NOMO-1 treated with dmso at 0.1 percent for 144 hours (cell line): ENCODE data around the gene XKR3.
"Not testable (repeated sequence)": the region's sequence is repeated elsewhere in the genome, so short reads cannot be mapped to it uniquely, and the experiment has no call there.

Experiments
- DNase-seq: peaks from one replicate; lab custom pipeline; 2025; ENCODE audit not compliant: unreplicated experiment; lab: John Stamatoyannopoulos, UW

XKR3 gene

DNA sequence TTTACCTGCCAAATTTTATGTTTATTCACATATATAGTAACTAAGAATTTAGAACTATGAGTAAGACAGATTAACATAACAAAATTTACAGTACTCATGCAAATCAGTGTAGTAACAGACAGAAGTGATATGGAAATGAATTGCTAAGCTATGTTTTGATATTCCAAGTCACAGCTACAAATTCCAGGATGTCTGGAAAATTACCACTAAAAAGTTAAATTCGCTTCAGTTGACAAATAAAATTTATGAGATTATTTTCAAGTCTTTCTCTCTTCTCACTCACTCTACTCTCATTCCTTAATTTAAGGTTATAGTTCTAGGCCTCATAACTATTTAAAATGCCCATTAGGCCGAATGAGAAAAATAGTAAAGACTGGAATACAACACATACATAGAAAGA lies 18.1 kb downstream of the XKR3 start:
- no peak for DNase-seq

DNA sequence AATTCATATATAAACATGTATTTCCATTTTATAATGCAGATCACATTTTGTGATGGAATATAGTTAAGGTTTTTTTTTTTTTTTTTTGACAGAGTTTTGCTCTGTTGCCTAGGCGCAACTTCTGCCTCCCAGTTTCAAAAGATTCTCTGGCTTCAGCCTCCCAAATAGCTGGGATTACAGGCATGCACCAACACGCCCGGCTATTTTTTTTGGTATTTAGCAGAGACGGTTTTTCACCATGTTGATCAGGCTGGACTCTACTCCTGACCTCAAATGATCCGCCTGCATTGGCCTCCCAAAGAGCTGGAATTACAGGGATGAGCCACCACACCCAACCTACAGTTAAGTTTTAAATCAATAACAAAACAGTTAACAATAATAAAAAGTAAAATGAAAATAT lies 18.8 kb downstream of the XKR3 start:
- no peak for DNase-seq

DNA sequence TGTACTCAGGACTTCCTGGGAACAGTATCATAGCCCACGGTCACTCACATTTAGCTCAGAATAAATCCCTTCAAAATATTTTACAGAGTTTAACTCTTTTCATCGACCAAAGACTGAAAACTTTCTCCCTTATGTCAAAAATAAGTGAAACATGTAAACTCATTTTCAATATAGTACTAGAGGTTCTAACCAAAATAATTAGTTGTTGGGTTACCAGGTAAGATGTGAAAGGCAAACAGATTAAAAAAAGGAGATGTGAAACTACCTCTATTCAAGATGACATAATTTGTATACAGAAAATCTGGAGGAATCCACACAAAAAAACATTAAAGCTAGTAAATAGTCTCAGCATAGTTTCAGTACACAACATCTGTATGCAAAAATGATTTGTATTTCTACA lies 20.3 kb downstream of the XKR3 start:
- DNase-seq: no peak

DNA sequence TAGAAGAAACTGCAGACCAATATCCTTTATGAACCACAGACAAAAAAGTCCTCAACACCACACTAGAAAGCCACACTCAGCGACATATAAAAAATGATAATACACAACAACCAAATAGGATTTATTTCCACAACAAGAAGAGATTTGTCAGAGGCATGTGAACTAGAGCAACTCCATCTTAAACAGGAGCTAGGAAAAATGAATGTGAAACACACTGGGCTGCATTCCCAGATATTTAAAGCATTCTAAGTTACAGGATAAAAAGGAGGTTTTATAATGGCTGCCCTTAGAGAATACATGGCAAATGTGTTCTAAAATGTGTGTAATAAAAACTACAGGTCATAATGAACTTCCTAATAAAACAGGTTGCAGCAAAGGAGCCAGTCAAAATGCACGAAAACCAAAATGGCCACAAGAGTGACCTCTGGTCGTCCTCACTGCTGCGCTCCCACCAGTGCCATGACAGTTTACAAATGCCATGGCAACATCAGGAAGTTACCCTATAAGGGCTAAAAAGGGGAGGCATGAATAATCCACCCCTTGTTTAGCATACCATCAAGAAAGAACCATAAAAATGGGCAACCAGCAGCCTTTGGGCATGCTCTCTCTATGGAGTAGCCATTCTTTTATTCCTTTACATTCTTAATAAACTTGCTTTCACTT lies 21.8 kb downstream of the XKR3 start:
- no peak for DNase-seq

DNA sequence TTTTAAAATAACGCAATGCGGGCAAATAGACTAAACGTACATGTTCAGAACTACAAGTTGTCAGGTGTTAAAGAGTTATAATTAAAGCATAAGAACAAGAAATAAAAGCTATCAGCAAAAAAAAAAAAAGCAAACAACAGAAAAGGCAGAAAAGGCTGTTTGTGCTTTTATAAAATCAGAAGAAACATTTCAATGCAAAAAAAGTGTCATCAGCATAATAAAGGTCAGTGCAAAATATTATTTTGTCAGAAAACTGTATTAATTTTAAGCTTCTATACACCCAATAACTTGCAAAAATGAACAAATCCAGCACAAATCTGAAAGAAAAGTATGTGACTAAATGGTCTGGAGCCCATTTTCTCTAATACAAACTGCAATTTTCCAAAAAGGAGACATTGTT lies 23.6 kb downstream of the XKR3 start:
- no peak for DNase-seq

DNA sequence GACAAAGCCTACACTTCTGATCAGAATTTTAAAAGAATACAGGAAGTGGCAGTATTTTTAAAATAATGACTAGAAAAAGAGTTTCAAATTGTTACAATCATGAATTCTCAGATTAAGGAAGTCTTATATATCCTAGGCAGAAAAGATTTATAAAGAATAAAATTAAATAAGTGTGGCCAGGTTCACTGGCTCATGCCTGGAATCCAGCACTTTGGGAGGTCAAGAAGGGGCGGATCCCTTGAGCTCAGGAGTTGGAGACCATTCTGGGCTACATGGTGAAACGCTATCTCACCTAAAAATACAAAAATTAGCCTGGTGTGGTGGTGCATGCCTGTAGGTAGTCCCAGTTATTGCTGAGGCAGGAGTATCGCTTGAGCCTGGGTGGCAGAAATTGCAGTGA lies 24.1 kb downstream of the XKR3 start:
- no peak for DNase-seq

DNA sequence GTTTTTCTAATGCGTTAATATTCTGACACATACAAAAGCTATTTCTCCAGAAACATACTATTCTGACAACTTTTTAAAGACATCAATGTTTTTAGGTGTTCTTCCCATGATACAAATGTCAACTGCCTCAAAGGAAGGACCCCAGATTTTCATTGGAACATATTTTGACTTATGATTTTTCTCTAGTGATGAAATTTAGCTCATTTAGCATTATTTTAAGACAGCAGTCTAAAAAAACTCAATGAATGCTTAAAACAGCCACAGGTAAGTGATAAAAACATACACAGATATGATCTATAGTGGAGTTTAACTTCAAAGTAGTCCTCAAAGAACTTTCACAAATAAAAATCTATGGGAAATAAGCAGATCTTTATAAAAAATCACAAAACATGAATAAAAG lies 24.9 kb downstream of the XKR3 start:
- DNase-seq: no peak

DNA sequence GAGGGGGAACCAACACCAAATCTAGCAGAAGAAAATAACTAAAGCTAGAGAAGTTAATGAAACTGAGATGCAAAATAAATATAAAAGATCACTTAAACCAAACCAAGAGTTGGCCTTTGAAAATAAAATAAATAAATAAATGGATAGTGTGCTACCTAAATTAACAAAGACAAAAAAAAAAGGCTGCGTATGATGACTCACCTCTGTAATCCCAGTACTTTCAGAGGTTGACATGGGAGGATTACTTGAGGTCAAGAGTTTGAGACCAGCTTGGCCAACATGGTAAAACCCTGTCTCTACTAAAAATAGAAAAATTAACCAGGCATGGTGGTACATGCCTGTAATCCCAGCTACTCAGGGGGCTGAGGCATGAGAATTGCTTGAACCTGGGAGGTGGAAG lies 29.7 kb downstream of the XKR3 start:
- not testable (repeated sequence) for DNase-seq

DNA sequence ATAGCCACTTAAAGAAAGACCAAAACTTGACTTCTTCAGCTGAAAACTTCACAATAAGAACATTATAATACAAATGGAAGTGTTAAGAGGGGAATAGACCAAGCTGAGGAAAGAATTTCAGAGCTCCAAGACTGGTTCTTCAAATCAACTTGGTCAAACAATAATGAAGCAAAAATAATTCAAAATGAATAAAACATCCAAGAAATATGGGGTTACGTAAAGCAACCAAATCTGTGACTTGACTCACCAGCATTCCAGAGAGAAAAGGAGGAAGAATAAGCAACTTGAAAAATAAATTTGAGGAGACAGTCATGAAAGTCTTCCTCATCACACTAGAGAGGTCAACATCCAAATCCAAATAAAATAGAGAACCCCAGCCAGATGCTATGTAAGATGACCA lies 31.4 kb downstream of the XKR3 start:
- no peak for DNase-seq

DNA sequence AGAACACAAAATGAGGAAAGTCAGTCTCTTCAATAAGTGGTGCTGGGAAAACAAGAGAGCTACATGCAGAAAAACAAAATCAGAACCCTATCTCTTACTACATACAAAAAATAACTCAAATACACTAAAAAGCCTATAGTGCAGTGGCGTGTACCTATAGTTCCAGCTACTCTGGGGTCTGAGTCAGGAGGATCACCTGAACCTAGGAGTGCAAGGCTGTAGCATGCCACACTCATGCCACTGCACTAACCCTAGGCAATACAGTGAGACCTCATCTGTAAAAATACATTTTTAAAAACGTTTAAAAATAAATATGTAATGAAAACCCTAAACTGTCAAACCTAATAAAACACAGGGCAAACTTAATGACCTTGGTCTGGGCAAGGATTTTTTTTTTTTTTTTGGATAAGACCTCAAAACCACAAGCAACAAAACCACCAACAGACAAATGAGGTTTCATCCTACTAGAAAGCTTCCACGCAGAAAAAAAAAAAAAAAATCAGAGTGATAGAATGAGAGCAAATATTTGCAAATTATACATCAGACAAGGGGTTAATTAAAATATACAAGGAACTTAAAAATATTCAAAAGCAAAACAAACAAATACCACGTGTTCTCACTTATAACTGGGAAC lies 35.2 kb downstream of the XKR3 start:
- no peak for DNase-seq

DNA sequence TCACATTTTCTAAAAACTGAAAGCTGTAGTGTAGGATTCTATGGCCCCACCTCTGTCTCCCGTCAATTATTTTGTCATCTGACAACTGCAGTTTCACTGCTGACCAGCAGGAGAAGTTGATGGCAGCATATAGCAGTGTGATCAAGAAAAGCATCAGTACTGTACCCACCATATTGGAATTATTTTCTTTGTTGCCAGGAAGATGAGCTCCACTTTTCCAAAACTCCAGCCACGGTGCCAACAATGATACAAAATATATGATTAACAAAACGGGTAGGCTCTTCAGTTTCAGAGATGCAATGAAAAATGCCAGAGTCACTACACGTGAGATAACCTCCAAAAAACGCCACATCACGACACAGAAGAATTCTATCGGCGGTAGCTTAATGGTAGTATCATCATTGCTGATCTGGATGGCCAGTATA lies 41.3 kb downstream of the XKR3 start:
- DNase-seq: no peak

DNA sequence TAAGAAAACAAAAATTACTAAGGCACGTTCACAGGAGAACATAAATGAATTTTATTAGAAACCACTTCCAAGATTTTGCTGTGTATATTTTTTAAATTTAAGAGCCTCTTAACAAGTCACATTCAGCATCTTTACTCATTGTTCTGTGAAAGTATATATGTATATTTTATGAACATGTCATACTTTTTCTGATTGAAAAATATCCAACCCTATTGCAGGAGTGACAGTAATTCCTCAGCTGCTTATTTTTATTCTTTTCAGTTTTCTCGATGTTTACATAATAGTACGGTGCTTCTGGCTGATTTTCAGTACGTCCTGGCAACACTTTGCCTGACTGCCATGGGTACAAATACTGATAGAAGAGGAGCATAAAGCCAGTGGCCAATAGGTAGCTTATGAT lies 41.8 kb downstream of the XKR3 start:
- DNase-seq: no peak

DNA sequence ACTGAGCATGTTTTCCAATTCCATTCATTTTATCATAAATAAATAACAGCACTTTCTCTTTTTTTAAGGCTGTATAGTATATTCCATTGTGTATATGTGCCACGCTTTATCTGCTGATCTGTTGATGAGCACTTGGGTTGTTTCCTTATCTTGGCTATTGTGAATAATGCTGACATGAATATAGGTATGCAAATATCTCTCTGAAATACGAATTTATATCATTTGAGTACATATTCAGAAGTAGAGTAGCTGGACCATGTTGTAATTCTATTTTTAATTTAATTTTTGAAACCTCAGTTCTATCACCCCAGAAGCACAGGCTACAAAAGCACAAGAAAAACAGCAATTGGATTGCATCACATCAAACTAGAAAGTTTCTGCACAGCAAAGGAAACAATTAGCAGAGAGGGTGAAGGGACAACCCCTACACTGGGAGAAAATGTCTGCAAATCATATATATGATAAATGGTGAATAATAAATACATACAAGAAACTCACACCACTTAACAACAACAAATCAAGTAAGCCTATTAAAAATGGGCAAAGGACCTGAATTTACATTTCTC lies 43.4 kb downstream of the XKR3 start:
- peak; percentile 10 for DNase-seq

DNA sequence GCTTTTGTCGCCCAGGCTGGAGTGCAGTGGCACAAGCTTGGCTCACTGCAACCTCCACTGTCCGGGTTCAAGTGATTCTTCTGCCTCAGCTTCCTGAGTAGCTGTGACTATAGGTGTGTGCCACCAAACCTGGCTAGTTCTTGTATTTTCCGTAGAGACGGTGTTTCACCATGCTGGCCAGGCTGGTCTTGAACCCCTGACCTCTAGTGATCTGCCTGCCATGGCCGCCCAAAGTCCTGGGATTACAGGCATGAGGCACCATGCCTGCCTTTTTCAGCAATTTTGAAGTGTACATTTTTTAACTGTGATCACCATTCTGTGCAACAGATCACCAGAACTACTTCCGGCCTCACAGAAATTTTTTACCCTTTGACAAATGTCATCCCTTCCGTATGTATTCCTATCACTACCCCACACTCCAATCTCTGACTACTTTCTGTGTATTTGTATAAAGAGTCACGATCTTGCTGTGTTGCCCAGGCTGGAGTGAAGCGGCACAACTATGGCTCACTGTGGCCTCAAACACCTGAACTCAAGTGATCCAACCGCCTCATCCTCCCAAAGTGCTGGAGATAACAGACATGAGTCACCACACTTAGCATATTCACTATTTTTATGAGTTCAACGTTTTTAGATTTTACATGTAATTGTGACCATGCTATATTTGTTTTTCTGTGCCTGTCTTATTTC lies 44.0 kb downstream of the XKR3 start:
- no peak for DNase-seq

DNA sequence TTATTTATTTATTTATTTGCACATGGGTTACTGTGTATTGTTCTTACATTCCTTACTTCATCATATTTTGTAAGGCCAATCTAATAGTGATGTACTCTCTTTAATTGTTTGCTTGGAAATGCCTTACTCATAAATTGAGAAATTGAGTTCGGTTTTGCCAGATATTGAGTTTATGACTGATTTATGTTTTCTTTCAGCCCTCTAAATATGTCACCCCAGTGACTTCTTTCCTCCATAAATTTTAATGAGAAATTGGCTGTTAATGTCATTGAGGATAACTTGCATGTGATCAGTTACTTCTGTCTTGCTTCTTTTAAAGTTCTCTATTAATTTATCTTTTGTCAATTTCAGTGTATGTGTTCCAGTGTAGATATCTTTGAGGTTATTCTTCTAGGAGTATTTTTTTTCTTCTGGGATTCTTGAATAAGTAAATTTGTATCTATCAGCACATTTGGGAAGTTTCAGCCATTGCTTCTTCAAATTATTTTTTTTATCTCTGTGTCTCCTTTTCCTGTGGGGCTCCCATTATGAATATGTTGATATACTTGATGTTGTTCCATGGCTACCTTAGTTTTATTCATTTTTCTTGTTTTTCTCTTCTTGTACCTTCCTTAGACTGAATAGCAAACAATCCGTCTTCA lies 47.8 kb downstream of the XKR3 start:
- DNase-seq: no peak

DNA sequence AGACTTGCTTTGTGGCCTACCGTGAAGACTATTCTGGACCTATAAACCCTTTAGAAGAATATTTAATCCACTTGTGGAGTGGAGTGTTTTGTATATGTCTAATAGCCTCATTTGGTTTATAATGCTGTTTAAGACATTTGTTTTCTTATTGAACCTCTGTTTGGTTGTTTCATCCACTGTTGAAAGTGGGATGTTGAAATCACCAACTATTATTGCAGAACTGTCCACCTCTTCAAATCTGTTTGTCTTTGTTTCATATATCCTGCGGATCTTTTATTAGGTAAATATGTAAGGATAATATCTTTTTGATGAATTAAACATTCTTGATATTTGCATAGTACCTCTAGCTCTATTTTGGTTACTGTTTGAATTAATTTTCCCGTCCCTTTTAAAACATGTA lies 49.1 kb downstream of the XKR3 start:
- DNase-seq: no peak

DNA sequence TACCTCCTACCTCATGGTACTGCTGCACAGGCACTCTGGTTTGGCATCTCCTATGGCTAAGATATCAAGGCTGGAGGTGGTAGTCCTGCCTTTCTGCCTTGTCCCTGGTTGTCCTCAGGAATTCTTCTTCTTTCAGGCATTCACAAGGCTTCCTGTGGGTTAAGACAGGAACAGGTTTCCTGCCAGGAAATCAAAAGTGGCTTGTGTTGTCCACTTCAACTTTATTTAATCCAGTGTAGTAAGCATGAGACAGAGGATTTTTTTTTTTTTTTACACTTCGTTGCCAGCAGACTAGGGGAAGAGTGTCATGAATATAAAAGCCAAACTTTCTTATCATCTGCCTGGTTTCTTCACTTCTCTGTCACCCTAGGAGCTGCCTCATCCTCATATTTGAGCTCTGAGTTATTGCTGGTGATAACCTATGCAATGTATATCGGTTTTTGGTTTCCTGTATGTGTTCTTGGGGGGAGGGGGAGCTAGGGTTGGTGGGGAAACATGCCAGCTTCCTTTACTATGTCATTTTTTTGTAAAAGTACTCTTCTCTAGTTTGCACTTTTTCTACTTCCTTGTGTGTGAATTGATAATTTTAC lies 50.2 kb downstream of the XKR3 start:
- peak; percentile 75 for DNase-seq

DNA sequence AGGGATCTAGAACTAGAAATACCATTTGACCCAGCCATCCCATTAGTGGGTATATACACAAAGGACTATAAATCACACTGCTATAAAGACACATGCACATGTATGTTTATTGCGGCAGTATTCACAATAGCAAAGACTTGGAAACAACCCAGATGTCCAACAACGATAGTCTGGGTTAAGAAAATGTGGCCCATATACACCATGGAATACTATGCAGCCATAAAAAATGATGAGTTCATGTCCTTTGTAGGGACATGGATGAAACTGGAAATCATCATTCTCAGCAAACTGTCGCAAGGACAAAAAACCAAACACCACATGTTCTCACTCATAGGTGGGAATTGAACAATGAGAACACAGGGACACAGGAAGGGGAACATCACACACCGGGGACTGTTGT lies 53.6 kb downstream of the XKR3 start:
- DNase-seq: not testable (repeated sequence)

DNA sequence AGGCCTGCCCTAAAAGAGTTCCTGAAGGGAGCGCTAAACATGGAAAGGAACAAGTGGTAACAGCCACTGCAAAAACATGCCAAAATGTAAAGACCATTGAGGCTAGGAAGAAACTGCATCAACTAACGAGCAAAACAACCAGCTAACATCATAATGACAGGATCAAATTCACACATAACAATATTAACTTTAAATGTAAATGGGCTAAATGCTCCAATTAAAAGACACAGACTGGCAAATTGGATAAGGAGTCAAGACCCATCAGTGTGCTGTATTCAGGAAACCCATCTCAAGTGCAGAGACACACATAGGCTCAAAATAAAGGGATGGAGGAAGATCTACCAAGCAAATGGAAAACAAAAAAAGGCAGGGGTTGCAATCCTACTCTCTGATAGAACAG lies 57.3 kb downstream of the XKR3 start:
- not testable (repeated sequence) for DNase-seq

DNA sequence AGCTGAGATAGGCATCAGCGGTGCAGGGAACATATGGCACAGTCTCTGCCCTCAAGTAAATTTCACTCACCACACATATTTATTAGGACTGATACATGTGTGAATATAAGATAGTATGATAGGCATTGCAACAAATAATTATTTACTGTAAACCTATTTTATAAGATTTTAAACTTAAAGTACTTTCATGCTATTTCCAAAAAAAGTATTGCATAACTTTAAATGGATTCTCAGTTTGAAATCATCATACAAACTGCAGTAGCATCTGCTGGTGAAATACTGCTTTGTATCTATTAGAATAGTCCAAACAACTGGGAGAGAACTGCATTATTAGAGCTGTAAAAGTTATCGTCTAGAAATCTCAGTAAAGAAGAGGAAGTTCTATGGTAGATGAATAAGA lies 63.0 kb downstream of the XKR3 start:
- not testable (repeated sequence) for DNase-seq

DNA sequence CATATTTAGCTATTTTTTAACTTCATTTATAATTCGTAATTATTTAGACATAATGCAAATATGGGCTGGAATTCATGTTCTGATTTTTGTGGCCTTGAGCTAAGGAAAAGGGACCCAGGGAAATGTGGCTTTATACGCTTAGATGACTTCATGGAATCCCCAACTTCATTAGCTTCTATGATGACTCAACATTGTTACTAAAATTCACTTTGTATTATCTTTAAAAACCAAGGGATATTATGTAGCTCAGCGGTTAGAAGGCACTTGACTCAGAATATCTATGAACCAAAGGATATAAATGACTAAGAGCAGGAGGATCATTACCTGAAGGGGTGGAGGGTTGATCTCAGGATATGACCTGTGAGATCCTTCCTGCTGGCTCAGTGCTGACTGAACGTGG lies 64.8 kb downstream of the XKR3 start:
- not testable (repeated sequence) for DNase-seq
